ENCODE results near the gene MYOM3.

MYOM3 gene

DNA sequence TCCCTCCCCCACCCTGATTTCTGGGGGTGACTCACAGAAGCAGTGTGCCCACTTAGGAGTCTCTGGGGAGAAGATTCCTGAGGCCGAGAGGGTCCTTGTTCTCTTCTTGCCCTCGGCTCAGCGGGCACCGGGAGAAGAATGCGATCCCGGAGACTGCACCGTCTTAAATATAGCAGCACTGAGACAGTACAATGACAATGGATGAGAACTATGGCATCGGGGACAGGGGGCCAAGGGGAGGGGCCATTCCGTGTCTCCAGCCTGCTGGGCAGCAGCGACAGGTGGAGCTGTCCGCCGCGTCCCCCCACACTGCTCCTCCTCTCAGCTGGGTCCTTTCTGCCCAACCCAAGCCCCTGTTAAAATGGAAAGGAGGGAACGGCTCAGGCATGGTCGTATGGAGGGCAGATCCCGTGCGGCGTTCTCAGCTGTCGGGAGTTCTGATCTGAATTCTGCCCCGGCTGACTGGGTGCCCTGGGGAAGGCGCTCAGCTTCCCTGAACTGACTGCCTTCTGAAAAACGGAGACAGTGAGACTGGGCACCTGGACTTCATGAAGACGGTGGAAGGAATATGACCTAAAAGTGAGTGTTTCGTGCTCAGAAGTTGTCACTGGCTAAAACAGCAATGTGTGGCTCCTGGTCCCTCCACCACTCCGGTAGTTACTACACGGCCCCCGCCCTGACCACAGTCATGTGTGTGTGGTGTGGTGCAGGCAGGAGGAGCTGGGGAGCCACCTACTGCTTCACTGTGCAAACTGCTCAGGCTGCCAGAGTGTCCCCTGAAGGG lies at the start of gene MYOM3:
Gene MYOM3, minus strand, starts transcription at position 140 of the 784 bp plus-strand sequence. CDS start 3,499 bp downstream, outside the sequence.
- DNase-seq: peak; percentile 71

DNA sequence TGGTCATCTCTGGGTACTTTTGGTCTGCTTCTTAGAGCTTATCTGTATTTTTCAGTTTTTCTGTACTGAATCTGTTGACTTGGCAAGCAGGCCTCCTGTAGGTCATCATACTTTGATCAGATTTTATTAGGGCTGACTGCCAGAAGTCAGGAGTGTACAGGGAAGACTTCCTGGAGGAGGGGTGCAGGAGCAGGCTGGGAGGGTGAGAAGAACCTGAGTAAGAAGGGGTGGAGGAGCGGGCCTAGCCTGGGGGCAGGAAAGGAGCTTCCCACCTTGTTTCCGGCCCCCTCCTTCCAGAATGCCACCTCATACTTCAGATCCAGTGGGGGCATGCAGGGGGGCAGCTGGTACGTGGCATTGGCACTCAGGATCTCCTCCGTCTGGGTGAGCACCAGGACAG lies 49.3 kb upstream of the MYOM3 start:
- no peak for DNase-seq

DNA sequence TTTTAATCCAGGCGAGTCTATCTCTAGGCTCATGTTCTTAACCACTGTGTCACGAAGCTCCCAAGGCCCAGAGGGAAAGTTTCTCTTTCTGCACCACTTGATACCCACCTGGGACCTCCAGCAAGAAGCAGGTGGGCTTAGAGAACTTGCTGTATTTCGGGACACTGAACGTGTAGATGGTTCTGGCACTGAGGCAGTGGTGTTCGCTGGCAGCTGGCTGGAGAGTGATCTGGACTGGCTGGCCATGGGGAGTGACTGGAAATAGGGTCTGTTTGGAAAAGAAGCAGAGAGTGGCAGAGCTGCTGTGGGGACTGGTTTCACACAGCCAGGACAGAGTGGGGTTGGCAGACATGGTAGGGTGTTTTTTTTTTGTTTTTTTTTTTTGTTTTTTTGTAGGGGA lies 47.4 kb upstream of the MYOM3 start:
- DNase-seq: no peak

DNA sequence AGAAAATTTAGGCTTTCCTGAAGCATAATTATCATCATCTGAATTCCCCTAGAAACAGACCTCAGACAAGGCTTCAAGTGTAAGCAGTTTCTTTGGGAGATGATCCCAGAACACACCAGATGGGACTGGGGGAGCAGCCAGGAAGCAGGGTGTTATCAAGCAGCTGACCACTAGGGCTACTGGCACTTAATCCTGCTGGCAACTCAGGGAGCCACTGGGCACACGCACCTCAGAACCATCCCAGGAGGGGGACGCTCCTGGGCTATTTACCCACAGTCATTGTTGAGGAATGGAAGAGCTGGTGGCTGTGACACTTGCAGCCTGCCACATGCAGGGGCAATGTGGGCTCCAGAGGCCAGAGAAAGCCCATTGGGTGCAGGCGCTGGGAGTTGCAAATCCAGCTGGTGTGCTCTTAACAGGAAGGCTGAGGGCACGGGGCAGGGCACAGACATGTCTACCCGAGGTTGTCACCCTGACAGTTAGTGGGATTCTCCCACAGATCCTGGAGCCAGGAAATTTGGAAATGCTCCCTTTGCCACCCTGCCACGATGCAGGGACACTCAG lies 46.1 kb upstream of the MYOM3 start:
- DNase-seq: no peak

DNA sequence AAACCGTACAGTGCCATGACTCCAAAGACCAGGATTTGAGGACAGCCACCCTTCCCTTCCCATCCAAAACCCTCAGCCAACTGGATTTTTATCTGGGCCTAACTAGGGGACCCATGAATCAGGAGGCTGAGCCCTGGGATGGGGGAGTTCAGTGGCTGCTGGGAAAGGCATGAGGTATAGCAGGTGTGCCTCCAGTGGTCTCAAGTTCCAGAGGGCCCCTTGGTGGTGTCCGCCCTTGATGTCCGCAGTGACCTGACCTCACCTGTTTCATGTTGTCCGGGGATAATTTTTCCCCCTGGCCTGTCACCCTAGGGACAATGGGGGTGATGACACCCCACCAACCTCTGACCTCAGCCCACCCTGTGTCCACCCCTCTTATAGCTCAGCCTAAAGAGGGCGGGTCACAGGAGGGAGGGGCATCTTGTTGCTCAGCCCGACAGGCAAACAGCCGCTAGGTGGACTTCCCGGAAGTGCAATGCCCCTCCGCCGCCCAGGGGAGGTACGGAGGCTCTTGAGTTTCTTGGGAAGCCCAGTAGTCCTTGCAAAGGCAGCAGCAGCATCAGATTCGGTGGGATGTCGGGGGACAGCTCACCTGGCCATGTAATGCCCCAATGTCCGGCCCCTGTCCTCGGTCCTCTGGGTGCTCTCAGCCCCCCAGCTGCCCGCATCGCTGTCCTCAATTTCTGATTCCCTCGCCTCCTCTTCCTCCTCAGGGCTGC lies 44.8 kb upstream of the MYOM3 start:
- DNase-seq: no peak

DNA sequence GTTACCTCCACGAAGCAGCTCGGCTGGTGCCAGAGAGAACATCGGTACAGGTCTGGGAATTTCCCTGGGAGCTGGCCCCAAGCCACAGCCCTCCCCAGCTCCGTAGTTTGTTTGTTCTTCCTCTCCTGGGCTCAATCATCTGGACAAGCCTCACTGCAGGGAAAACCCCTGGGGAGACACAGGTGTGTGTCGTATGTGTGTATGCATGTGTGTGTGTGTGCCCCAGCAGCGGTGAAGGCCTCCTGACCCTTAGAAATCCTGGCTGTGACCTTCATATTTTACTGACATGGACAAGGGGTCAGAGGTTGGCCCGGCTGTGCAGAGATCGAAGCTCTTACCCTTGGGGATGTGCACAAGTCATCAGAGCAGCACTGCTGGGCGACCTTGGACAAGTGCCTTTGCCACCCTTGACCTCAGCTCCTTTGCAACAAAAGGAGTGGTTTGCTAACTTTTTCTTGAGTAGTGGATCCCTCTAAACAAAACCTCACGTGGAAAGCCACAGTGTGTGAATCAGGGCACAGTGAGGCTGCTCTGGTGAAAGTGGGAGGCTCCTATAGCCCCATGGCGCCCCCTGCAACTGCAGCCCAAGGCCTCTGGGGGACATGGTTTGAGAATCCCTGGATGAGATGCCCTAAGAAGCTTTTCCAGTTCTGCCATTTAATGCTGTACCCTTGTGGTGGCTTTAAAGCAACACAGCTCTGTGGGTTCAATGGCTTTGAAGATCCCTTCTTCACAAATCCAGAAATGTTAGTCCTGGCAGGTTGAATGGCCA lies 43.3 kb upstream of the MYOM3 start:
- peak; percentile 85 for DNase-seq

DNA sequence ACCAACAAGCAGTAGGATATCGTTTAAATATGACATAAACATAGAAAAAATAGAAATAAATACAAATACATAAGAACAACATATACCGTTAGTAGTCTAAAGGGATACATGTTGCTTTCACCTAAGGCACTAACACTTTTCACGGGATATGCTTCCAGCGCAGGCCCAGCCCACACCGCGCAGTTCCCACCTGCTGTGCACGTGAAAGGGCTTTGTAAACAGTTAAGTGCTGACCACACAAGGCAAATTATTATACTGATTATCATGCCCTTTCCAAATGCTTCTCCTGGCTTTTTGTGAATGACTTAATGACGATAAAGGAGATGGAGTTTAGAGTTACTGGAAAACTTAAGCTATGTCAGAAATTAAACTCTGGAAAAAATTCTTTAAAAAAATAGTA lies 42.3 kb upstream of the MYOM3 start:
- DNase-seq: peak; percentile 81

DNA sequence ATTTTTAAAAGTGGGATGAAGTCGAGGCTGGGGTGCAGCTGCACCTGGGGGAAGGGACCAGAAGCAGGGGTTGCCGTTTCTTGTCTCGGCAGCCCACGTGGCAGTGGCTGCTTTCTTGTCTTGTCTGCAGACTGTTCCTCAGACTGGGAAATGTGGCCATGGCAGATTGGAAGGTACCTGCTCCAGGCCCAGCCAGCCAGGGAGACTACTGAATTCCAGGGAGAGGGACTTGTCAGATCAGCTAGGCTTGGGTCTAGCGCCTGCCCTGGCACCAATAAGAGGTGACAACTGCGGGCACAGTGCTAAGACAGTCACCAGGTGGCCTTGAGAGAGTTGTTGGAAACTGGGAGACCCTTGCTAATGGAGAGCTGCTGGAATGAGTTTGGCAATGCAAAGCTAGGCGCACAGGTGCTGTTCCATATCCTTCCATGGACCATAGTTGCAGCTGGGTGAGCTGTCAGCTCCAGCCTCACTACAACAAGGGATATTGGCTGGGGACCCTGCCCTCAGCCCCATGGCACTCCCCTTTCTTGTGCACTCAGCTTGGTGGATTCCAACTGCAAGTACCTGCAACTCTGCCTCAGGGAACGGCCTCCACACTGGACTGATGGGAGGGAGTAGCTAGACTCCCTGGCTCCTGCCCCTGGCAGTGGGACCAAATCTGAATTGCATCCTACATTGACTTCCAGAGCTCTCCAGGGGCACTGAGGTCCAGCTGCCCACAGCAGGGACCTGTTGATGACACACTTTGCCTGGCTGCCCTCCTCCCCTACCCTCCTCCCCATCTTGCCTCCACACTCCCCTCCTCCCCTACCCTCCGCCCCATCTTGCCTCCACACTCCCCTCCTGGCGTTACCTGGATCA lies 40.9 kb upstream of the MYOM3 start:
- peak; percentile 21 for DNase-seq

DNA sequence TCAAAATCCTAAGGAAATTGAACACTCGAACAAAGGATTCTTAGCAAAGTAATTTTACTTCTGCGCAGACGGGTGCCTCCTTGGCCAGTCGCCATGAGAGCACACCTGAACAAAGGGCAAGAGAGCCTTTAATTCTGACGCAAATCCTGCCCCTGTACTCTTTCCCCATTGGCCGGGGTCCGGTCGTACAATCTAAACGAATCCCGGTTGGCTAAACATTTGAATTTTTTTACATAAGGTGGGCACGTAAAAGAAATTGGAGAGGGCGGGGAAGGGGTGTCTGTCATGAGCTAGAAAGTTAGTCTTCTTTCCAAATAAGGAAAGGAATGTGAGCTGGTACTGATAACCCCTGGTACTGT lies 39.2 kb upstream of the MYOM3 start:
- DNase-seq: peak; percentile 86

DNA sequence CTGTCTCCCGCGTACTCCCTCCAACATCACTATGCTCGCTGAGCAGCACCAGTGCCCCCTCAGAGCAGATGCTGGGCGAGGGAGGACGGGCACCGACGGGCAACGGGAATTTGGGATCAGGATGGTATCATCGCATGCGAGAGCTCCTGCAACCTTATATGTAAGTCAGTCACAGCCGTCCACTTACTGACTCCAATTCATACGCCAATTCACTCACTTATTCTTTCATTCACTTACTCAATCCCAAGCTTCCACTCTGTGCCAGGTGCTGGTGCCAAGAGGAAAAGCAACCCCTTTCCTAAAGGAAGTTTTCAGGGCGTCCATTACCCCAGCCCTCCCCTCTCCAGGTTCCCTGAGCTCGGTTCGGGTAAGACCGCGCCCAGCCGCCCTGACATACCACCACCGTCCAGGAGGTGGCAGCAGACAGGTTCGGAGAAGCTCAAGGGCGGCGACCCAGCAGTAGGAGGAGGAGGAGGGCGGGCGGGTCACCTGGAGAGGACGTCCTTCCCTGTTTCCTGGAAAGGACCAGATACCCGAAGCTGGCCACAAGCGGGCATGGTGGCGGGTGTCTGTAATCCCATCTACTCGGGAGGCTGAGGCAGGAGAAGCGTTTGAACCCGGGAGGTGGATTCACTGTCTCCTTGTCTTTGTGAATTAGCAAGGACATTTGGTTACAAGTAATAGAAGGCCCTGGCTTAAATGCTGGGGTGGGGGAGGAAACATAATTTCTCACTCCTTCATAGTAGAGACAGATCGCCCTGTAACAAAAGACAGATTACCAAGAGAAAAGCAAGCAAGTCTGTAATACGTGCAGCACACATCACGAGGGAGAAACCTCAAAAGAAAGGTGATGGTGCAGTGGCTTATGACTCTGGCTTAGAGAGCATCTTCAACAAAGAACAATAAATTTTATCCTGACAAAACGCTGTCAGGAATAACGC lies 38.6 kb upstream of the MYOM3 start:
- DNase-seq: peak; percentile 88

DNA sequence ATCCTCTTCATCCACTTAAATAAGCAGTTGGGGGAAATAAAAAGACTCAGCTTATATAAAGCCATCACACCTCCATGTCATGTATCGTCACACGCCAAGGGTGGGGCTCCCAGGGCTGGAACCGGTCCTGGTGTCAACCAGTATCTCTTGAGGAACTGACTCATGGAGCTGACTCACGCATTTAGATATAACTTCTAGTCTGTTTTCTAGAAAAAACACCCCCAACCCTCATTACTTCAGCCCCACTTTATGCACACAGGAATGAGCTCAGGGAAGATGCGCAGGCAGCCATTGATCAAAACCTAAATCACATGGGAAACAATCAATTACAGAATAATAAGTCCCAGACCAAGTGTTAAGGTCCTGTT lies 37.9 kb upstream of the MYOM3 start:
- DNase-seq: no peak

DNA sequence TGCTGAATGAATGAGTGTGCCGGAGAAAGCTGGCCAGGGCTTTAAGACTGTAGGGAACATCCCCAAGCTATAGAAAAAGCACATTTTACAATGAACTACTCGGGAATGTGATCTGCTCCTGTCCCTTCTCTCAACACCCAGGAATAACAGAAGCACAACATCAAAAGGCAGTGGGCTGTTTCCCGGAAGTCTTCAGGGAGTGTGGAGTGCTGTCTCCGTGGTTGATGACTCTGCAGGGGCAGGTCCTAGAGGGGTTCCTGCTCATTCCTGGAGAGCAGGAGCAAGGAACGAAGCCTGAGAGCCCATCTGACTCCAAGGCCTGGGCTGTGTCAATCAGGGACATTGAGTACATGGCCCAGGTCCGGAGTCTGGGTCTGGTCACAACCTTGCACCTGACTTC lies 35.9 kb upstream of the MYOM3 start:
- DNase-seq: no peak

DNA sequence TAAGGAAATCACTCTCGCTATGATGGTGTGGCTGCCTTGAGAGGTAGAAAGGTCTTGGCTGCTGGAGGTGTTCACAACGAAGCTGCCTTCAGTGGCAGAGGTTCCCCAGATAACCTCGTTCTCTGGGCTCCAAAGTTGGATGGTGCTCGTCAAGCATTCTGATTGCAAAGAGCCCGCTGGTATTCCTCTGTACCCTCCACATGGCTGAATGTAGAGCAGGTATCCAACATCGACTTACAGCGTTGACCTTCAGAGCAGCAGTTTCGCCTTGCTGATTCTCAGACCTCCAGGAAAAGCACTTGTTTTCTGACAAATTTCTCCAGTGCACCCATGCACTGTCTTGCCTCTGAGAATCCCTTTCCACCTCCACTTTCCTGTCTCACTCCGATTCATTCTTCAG lies 35.3 kb upstream of the MYOM3 start:
- DNase-seq: no peak

DNA sequence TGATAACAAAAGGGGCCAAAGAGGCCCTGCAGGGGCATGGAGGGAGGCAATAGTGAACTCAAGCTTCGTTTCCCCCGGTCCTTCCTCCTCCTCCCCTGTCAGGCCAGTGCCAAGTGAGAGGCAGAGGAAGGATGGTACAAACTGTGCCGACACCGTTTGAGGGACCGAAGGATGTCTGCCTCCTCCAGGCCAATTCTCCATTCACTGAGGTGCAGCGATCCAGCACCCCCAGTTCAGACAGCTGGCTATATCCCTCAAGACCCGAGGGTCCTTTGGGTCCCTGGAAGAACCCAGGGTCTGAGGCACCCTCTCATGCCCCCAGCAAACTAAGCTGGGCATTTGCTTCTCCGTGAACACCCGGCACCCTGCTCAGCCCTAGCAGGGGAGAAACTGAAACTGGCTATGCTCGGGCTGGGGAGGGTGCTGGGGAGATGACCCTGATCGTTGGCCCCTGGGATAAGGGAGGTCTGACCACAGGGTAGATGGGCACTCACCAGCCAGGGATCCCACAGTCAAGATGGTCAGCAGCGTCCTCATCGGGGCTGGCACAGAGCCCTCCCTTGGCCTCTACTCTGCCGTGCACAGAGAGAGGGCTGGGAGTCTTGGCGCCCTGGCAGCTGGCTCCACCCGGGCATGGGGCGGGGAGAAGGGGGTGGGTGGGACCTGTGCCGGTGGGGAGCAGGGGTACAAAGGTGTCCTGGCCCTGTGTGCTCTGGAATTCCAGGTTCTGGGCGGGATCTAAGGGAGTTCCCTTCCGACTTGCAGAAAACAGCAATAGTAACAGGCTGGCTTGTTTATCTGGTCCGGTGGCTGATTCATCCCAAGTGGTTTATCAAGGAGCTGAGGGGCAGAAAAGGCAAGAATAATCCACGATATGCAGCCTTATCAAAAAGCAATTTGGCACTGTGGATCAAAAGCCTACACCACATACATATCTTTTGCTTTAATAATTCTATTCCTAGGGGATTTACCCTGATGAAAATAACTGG lies 30.9 kb upstream of the MYOM3 start, which contains the start of gene IL22RA1:
Gene IL22RA1, minus strand, starts transcription at position 595 of the 989 bp plus-strand sequence. Its CDS starts 58 bp downstream, at position 537.
- DNase-seq: peak; percentile 6

DNA sequence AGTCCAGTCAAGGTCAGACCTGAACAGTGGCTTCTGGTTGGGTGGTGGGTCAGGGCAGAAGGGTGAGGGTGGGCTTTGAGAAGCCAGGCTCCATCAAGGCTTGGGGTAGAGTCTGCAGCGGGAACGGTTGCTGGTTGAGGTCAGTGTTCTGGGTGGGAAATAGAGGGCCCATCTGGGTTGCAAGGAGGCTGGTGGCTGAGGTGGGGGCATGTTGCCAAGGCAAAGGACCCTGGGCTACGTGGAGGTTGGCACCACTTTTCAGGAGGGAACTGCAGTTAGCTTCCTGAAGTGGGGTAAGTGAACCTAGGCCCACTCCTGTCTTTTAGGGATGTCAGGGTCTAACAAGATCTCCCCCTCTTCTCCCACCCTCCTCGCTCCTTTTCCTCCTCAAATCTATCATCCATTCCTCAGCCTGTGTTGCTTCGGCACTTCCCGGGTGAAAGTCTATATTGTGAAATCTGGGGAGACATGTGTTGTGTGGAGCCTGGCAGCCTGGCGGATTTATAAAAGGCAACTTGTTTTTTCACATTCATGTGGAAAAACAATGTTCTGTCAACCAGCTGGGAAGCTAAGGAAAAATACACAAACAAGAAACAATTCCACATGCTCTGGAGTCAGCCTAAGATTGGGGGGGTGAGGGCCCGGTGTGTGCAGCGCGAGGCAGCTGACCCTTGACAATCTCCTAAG lies 29.5 kb upstream of the MYOM3 start:
- no peak for DNase-seq

DNA sequence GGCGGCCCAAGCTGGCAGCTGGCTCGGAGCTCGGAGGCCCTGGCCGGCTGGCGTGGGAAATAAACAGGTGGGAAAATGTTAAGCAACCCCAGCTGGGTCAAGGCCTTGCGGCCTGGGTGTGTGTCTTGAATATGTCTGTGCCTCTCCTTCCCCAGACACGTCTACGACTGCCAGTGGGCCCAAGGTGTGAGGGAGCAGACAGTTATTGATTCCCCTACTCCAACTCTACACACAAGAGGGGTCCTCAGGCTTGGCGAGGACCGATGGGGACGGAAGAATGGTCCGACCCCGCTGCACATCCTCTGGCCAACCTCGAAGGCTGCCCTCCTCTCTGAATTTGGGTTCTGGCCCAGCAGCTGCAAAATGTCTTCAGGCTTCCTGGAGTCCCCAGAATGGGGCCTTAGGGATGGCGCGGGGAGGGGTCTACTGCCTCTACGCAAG lies 28.8 kb upstream of the MYOM3 start:
- no peak for DNase-seq

DNA sequence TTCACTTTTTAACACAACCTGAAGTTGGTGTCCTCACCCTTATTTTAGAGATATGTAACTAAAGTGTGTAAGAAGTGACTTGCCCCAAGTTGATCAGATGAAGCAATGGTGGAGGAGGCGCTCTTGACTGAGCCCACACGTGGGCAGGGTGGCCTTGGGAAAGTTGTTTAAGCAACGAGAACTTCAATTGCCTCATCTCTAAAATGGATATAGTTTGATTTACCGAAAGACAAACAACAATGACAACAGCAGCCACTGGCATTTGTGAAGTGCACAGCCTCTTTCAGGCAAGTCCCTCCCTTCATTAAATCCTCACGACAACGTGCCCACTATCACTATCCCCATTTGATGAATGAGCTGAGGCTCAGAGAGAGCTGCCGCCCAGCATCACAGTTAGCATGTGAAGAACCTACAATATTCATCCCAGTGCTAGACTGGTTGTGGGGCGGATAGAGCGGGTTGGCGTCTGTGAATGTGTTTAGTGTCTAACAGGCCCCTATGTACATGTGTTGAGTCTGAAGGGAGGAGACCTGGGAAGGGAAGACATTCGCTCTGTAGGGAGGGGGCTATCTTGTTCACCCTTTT lies 28.0 kb upstream of the MYOM3 start:
- DNase-seq: no peak

DNA sequence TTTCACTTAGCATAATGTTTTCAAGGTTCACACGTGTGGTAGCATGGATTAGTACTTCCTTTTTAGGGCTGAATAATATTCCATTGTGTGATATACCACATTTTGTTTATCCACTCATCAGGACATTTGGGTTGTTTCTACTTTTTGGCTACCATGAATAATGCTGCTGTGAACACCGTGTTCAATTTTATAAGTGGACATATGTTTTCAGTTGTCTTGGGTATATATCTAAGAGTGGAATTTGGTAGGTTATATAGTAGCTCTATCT lies 27.2 kb upstream of the MYOM3 start:
- DNase-seq: no peak
